Gastrocnemius medialis (tissue), 4 donors: ENCODE measurements around the gene DPEP1. TPM values are rescaled to one million over a fixed set of nuclear protein-coding genes. Genes with fewer than 3 reads are reported as not detected.

ENCODE experiments used
- ATAC-seq, 2 donors: fragments of 150-250 bp; one replicate each; pipeline ENCODE4 v1.9.1; 2016
- DNase-seq, 2 donors: peaks; one replicate each; pipeline ENCODE4 v3.0.0-alpha.2; 2019
- H3K27ac ChIP-seq, 4 donors: fragments of 200-600 bp; sonication (generic); 1 replicate in 1 of 4; 2 replicates in 3 of 4; pipeline ENCODE4 v1.5.1; 2016 to 2018; ENCODE audit warnings: mild to moderate bottlenecking in 2 of 4, moderate library complexity in 1 of 4
- H3K27me3 ChIP-seq, 3 donors: fragments of 200-600 bp; sonication (generic) in 2 of 3; 1 replicate in 1 of 3; 2 replicates in 2 of 3; pipeline versions ENCODE4 v1.5.1 to v1.6.0; 2016 to 2019; ENCODE audit warnings: mild to moderate bottlenecking in 1 of 3, moderate library complexity in 1 of 3
- H3K36me3 ChIP-seq, 2 donors: fragments of 200-600 bp; sonication (generic) in 1 of 2; one replicate each; pipeline ENCODE4 v1.5.1; 2017 to 2018
- H3K4me1 ChIP-seq, 2 donors: fragments of 200-600 bp; sonication (generic) in 1 of 2; one replicate each; pipeline ENCODE4 v1.5.1; 2016 to 2017; ENCODE audit warnings: mild to moderate bottlenecking in 2 of 2
- H3K4me3 ChIP-seq, 4 donors: fragments of 200-600 bp; sonication (generic) in 3 of 4; 1 replicate in 1 of 4; 2 replicates in 3 of 4; pipeline ENCODE4 v1.5.1; 2016 to 2019; ENCODE audit warnings: mild to moderate bottlenecking in 2 of 4
- H3K9me3 ChIP-seq, 3 donors: fragments of 200-600 bp; sonication (generic) in 2 of 3; 1 replicate in 1 of 3; 2 replicates in 2 of 3; pipeline ENCODE4 v1.5.1; 2016 to 2019
- POLR2A ChIP-seq, 2 donors: fragments of 450-650 bp; IDR thresholded peaks; one replicate each; pipeline ENCODE4 v1.6.1; 2017; ENCODE audit warnings: antibody characterized with exemption in 2 of 2, mild to moderate bottlenecking in 2 of 2, moderate library complexity in 2 of 2
- in situ Hi-C, 4 donors: fragments of 200-750 bp; cut with MboI; loops; one replicate each; pipeline versions ENCODE4 v1.15.0 to v1.8.0; 2017; ENCODE audit warnings: low sequenced_read_pairs in 4 of 4
- intact Hi-C: fragments of 100-400 bp; cut with DNase I; formaldehyde crosslinking; loops from one replicate; pipeline ENCODE4 v1.15.1; 2023; ENCODE audit warnings: low total_unique reads
- total RNA-seq, 4 donors: library from RNA; depleted of rRNA; stranded (reverse); fragments of >200 nt; gene quantifications; one replicate each; pipeline versions ENCODE4 v1.1.0 to v1.2.3, GENCODE V29; 2016
- TF ChIP-seq, protein P1 (sequence below), 5 experiments: fragments of 450-650 bp in 3 of 5; fragments of 200-600 bp in 2 of 5; sonication (generic) in 2 of 5; IDR thresholded peaks in 4 of 5; conservative IDR thresholded peaks in 1 of 5; 1 replicate in 4 of 5; 2 replicates in 1 of 5; pipeline ENCODE4 v1.5.1; 2016 to 2019; ENCODE audit warnings: antibody characterized with exemption in 5 of 5, mild to moderate bottlenecking in 3 of 5, moderate library complexity in 3 of 5

The DPEP1 gene
- total RNA-seq, 4 donors from 2014 or later: not detected

DNA sequence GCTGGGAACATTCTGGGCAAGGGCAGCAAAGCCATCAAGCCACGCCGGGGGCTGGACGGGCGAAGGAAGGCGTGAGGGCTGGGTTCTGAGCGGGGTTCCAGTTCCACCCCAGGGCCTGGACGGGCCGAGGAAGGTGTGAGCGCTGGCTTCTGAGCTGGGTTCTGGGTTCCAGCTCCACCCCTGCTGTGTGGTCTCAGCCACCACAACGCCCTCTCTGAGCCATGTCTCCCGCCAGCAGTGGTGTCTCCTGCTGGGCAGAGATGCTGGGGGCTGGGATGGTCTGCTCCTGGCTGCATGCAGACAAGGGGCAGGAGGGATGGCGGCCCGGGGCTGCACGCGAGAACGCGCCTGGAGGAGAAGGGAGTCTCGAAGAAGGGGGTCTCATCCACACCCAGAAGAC, 41.8 kb upstream of the DPEP1 start:
- peaks cover 40 to 60% (median 48%) of the 10 kb centered on the region in 3 donors for H3K27me3 ChIP-seq
- intact Hi-C loops (no loop called here), in situ Hi-C loops (no loop called here)
- peaks cover 0 to 3% of the 10 kb centered on the region in 2 donors for H3K4me1 ChIP-seq
- H3K27ac ChIP-seq: no peak overlapping the region
- no peaks in the 10 kb centered on the region for H3K36me3 ChIP-seq
- no peak for ATAC-seq
- no peak for DNase-seq
- H3K9me3 ChIP-seq: no peaks in the 10 kb centered on the region
- H3K4me3 ChIP-seq: no peak overlapping the region
- TF ChIP-seq, protein P1, sequence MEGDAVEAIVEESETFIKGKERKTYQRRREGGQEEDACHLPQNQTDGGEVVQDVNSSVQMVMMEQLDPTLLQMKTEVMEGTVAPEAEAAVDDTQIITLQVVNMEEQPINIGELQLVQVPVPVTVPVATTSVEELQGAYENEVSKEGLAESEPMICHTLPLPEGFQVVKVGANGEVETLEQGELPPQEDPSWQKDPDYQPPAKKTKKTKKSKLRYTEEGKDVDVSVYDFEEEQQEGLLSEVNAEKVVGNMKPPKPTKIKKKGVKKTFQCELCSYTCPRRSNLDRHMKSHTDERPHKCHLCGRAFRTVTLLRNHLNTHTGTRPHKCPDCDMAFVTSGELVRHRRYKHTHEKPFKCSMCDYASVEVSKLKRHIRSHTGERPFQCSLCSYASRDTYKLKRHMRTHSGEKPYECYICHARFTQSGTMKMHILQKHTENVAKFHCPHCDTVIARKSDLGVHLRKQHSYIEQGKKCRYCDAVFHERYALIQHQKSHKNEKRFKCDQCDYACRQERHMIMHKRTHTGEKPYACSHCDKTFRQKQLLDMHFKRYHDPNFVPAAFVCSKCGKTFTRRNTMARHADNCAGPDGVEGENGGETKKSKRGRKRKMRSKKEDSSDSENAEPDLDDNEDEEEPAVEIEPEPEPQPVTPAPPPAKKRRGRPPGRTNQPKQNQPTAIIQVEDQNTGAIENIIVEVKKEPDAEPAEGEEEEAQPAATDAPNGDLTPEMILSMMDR (IDR thresholded peaks at IDR 0.05 in 4 of 5, conservative IDR thresholded peaks at IDR 0.05 in 1 of 5): no peak
- no peak for TF ChIP-seq POLR2A (IDR thresholded peaks at IDR 0.05)

DNA sequence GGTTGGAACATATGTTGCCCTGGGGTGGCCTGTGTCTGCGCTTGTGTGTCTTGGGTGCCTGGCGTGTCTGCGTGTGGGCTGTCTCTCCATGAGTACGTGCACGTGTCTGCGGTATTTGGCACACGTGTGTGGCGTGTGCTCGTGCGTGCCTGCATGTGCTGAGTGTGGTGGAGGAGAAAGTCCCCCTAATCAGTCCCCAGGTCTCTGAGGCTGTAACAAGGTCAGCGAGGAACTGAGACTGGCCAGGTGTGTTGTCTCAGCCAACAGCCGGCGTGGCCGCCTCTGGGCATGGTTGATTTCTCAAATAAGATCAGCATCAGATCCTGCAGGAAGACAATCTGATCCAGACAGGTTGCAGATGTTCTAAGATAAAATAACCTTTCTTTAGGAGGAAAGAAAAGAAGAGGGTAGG, 41.4 kb upstream of the DPEP1 start:
- Histone ChIP-seq H3K4me3 (no peak overlapping the region), H3K4me1 (peaks cover 0 to 3% of the 10 kb centered on the region in 2 donors), H3K36me3 (no peaks in the 10 kb centered on the region), H3K27ac (no peak overlapping the region), H3K27me3 (peaks cover 43 to 64% (median 52%) of the 10 kb centered on the region in 3 donors), H3K9me3 (no peaks in the 10 kb centered on the region)
- TF ChIP-seq, protein P1 (IDR thresholded peaks at IDR 0.05 in 4 of 5, conservative IDR thresholded peaks at IDR 0.05 in 1 of 5): no peak
- TF ChIP-seq POLR2A (IDR thresholded peaks at IDR 0.05): no peak
- ATAC-seq (no peak), DNase-seq (no peak)
- in situ Hi-C loops (no loop called here), intact Hi-C loops (no loop called here)

DNA sequence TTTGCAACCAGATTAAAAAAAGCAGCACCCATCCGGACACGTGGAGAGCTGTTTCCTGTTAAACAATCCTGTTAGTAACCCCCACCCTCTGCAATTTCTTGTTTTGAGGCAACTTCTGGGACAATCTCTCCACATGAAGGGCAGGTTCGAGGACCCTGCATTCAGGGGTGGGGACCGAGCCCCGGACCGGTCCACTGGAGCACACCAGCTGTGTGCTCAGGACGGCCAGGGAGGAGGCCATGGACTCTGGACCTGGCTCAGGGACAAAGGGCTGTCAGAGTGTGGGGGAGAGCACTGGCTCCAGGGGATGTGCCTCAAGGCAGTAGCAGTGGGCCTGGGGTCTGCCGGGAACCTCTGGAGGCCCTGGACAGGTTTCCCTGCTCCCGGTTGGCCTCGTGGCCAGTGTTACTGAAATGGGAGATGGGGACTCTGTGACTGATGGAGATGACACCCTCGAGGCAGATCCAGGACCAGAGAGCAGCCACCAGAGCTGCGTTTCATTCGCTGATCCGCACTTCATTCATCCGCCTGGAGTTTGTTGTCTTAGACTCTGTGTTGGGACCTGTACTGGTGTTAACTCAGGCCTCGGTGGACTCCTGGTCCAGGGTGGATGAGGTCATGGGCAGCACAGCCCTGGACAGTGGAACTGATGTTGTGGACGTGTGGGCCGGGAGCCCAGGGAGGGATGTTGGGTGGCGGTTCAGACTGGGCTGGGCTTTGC, 40.8 kb upstream of the DPEP1 start:
- Histone ChIP-seq H3K4me1 (peaks cover 0 to 3% of the 10 kb centered on the region in 2 donors), H3K36me3 (no peaks in the 10 kb centered on the region), H3K27me3 (peaks cover 48 to 70% (median 56%) of the 10 kb centered on the region in 3 donors), H3K4me3 (no peak overlapping the region), H3K9me3 (no peaks in the 10 kb centered on the region), H3K27ac (no peak overlapping the region)
- TF ChIP-seq POLR2A (IDR thresholded peaks at IDR 0.05): no peak
- TF ChIP-seq, protein P1 (IDR thresholded peaks at IDR 0.05 in 4 of 5, conservative IDR thresholded peaks at IDR 0.05 in 1 of 5): no peak
- intact Hi-C loops (no loop called here), in situ Hi-C loops (no loop called here)
- ATAC-seq (no peak), DNase-seq (no peak)

DNA sequence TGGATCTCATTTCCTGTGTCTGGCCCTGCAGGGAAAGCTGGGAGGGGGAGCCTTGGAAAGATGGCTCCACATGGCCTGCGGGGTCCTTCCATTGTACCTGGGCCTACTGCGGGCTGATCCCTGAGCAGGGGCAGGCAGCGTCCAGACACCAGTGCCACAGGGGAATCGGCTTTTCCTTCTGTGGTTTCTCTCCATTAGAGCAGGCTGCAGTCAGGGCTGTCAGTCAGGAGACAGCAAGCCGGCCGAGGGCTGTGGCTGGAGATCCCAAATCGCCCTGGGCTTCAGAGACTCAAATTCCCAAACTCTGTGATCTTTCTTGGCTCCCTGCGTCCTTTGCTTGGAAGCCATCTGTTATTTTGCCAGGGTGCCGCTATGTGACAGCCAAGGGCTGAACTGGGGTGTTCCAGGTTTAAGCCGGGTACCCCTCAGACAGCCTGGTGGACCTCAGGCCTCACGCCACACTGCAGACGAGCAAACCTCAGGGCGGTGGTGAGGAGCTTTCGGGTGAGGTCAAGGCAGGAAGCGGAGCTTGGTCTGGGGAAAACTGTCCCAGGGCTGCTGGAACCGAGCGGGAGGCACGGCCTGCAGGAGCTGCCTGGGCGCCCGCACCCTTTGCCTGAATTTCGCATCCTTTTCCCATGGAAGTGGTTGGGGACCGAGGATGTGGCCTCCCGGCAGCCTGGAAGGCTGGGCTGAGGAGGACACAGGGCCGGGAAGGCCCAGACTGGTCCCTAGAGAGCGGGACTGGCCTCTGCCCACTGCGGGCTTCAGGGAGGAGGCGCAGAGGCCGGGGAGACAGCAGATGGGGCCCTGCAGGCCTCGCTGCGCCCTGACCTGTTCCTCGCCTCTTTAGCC, 39.4 kb upstream of the DPEP1 start:
- H3K27me3 ChIP-seq: peaks cover 55 to 71% (median 57%) of the 10 kb centered on the region in 3 donors
- H3K4me1 ChIP-seq: peaks cover 0 to 3% of the 10 kb centered on the region in 2 donors
- no peak for DNase-seq
- no peak for ATAC-seq
- TF ChIP-seq, protein P1 (IDR thresholded peaks at IDR 0.05 in 4 of 5, conservative IDR thresholded peaks at IDR 0.05 in 1 of 5): no peak
- no peak for TF ChIP-seq POLR2A (IDR thresholded peaks at IDR 0.05)
- in situ Hi-C loops (no loop called here), intact Hi-C loops (no loop called here)
- no peaks in the 10 kb centered on the region for H3K36me3 ChIP-seq
- H3K9me3 ChIP-seq: no peaks in the 10 kb centered on the region
- H3K27ac ChIP-seq: no peak overlapping the region
- peak overlapping the region in 1 of 4 donors; percentile 31 for H3K4me3 ChIP-seq
